Endothelial cell of umbilical vein (primary cell): ENCODE results near the gene KCNK15. TPM values are rescaled to one million over a fixed set of nuclear protein-coding genes. Genes with fewer than 3 reads are reported as not detected.

Experiments used
- BruUV-seq: library from RNA; stranded (reverse); fragments of 400-500 nt; replicated peaks from 2 replicates; lab custom pipeline; 2021; lab: Mats Ljungman, UMichigan
- CTCF ChIA-PET: fragments of 300-600, 350-600 bp; sonication (Branson Sonifier 250); formaldehyde crosslinking; loops from one replicate; lab custom pipeline; 2021; ENCODE audit warnings: antibody characterized with exemption, inconsistent platforms; lab: Charles Lee
- POLR2A ChIA-PET: fragments of 300-600, 350-600 bp; sonication (Branson Sonifier 250); formaldehyde crosslinking; loops from one replicate; lab custom pipeline; 2021; ENCODE audit warnings: antibody characterized with exemption, inconsistent platforms; lab: Charles Lee
- DNase-seq: peaks from one replicate; pipeline ENCODE4 v3.0.0-alpha.2; 2011; ENCODE audit warnings: low read depth, low spot score
- FAIRE-seq: peaks from 2 replicates; lab custom pipeline; 2011; peaks lifted over from hg19 to GRCh38; lab: Jason Lieb, UNC
- H2AFZ ChIP-seq: 2 replicates; pipeline ENCODE4 v1.6.0; 2012; ENCODE audit warnings: low read depth, low read length, control low read depth, inconsistent platforms
- H3K27ac ChIP-seq: 2 replicates; pipeline ENCODE4 v1.5.1; 2011; ENCODE audit warnings: low read depth, mild to moderate bottlenecking, control low read depth, low read length, moderate library complexity; ENCODE audit not compliant: insufficient read depth
- H3K27me3 ChIP-seq, 2 experiments: 2 replicates each; pipeline versions ENCODE4 v1.6.0 to v1.6.1; 2011; ENCODE audit warnings: low read length in 2 of 2, mixed read lengths in 1 of 2; ENCODE audit not compliant: control insufficient read depth in 2 of 2, insufficient read depth in 2 of 2
- H3K36me3 ChIP-seq, 2 experiments: 2 replicates in 1 of 2; 3 replicates in 1 of 2; pipeline ENCODE4 v1.5.1; 2011; ENCODE audit warnings: low read length in 2 of 2, mild to moderate bottlenecking in 1 of 2, moderate library complexity in 1 of 2; ENCODE audit not compliant: control insufficient read depth in 2 of 2, insufficient read depth in 2 of 2; ENCODE audit errors: extremely low read depth in 1 of 2
- H3K4me1 ChIP-seq: 3 replicates; pipeline ENCODE4 v1.5.1; 2011; ENCODE audit warnings: mild to moderate bottlenecking, low read length; ENCODE audit not compliant: control insufficient read depth, insufficient read depth; ENCODE audit errors: extremely low read depth
- H3K4me2 ChIP-seq: 2 replicates; pipeline ENCODE4 v1.6.1; 2011; ENCODE audit warnings: low read length, control low read depth, mixed read lengths; ENCODE audit not compliant: insufficient read depth
- H3K4me3 ChIP-seq, 3 experiments: fragments of 200-600 bp in 1 of 3; sonication (generic), shearing (Covaris generic) in 1 of 3; replicated peaks in 1 of 3; 2 replicates each; pipeline ENCODE4 v1.5.1; 2011 to 2016; ENCODE audit warnings: control low read depth in 3 of 3, low read length in 3 of 3, mild to moderate bottlenecking in 2 of 3, inconsistent platforms in 1 of 3, low read depth in 1 of 3, moderate library complexity in 1 of 3; ENCODE audit not compliant: insufficient read depth in 1 of 3
- H3K79me2 ChIP-seq: 2 replicates; pipeline ENCODE4 v1.6.0; 2012; ENCODE audit warnings: low read length, inconsistent platforms; ENCODE audit not compliant: control insufficient read depth, insufficient read depth
- H3K9ac ChIP-seq: replicated peaks from 2 replicates; pipeline ENCODE3; 2011; ENCODE audit warnings: low read length, control low read depth; ENCODE audit not compliant: insufficient read depth; ENCODE audit errors: extremely low read depth
- H3K9me1 ChIP-seq: replicated peaks from 3 replicates; pipeline ENCODE4 v1.6.0; 2011; ENCODE audit warnings: mild to moderate bottlenecking, low read length; ENCODE audit not compliant: control insufficient read depth, insufficient read depth; ENCODE audit errors: extremely low read depth
- H3K9me3 ChIP-seq: replicated peaks from 2 replicates; pipeline ENCODE4 v1.5.1; 2012; ENCODE audit warnings: low read length, inconsistent platforms; ENCODE audit not compliant: control insufficient read depth, insufficient read depth
- H4K20me1 ChIP-seq: replicated peaks from 2 replicates; pipeline ENCODE3; 2011; ENCODE audit warnings: mild to moderate bottlenecking, low read length; ENCODE audit not compliant: control insufficient read depth, insufficient read depth; ENCODE audit errors: extremely low read depth
- CTCF ChIP-seq, 2 donors: IDR thresholded peaks; 1 replicate in 1 of 2; 2 replicates in 1 of 2; pipeline ENCODE4 v1.5.1; 2011; ENCODE audit warnings: low read length in 2 of 2, mild to moderate bottlenecking in 2 of 2, moderate library complexity in 2 of 2, control low read depth in 1 of 2, inconsistent platforms in 1 of 2, low read depth in 1 of 2; ENCODE audit not compliant: insufficient read depth in 1 of 2; ENCODE audit errors: extremely low read depth in 1 of 2
- EZH2 ChIP-seq: IDR thresholded peaks from 2 replicates; pipeline ENCODE4 v1.6.1; 2012; ENCODE audit warnings: borderline replicate concordance, low read depth, mild to moderate bottlenecking, moderate library complexity, low read length, inconsistent platforms; ENCODE audit not compliant: severe bottlenecking
- FOS ChIP-seq: IDR thresholded peaks from 2 replicates; pipeline ENCODE4 v1.6.1; 2011; ENCODE audit warnings: mild to moderate bottlenecking, low read length, moderate library complexity, borderline replicate concordance; ENCODE audit not compliant: insufficient read depth
- GATA2 ChIP-seq: IDR thresholded peaks from 2 replicates; pipeline ENCODE4 v1.7.0; 2011; ENCODE audit warnings: low read depth, mild to moderate bottlenecking, moderate library complexity, mixed read lengths, low read length; ENCODE audit not compliant: insufficient read length, insufficient read depth
- JUN ChIP-seq: IDR thresholded peaks from 2 replicates; pipeline ENCODE4 v1.6.1; 2011; ENCODE audit warnings: borderline replicate concordance, low read depth; ENCODE audit not compliant: insufficient read length, insufficient read depth
- MAX ChIP-seq: IDR thresholded peaks from 2 replicates; pipeline ENCODE4 v1.6.1; 2011; ENCODE audit not compliant: insufficient read depth, insufficient read length
- MYC ChIP-seq: IDR thresholded peaks from one replicate; pipeline ENCODE4 v1.6.1; 2011; ENCODE audit warnings: mild to moderate bottlenecking, low read depth, low read length
- POLR2A ChIP-seq: IDR thresholded peaks from 2 replicates; pipeline ENCODE4 v1.6.1; 2012; ENCODE audit warnings: low read depth, mild to moderate bottlenecking, control low read depth, low read length
- POLR2AphosphoS5 ChIP-seq: IDR thresholded peaks from 2 replicates; pipeline ENCODE4 v1.6.1; 2012; ENCODE audit warnings: low read depth, mild to moderate bottlenecking, control low read depth, low read length, moderate library complexity; ENCODE audit not compliant: insufficient read depth
- dilution Hi-C: fragments of 300-500 bp; cut with MboI; formaldehyde crosslinking; loops from one replicate; pipeline ENCODE4 v1.15.0; 2019; ENCODE audit warnings: low sequenced_read_pairs; ENCODE audit not compliant: extremely low pct_ligation_motif_present
- intact Hi-C: fragments of 100-400 bp; cut with micrococcal nuclease; formaldehyde crosslinking; loops from one replicate; pipeline ENCODE4 v1.10.0; 2022
- polyA plus RNA-seq, 4 experiments: library from polyadenylated mRNA; depleted of rRNA in 3 of 4; stranded (reverse) in 3 of 4; unstranded in 1 of 4; fragments of >200 nt; gene quantifications; 2 replicates each; pipeline versions ENCODE4 v1.2.1 to v1.2.3, GENCODE V29; 2011 to 2012; ENCODE audit warnings: missing spikeins in 1 of 4
- total RNA-seq: library from RNA; stranded (reverse); gene quantifications from 2 replicates; pipeline ENCODE4 v1.2.3, GENCODE V29; 2021

KCNK15 gene
- total and polyA plus RNA-seq, 2 donors (not counting 3 experiments of a cell fraction or from before 2014, with no cell fraction given) = 0.06 TPM; not detected in 1

- Histone ChIP-seq H3K9me3 (no peaks in the 10 kb centered on the region), H3K36me3 (no peaks in the 10 kb centered on the region), H3K27me3 (peaks cover 15 to 16% of the 10 kb centered on the region in 2 experiments), H3K9ac (no peak overlapping the region), H3K4me3 (no peak overlapping the region), H3K79me2 (no peaks in the 10 kb centered on the region), H4K20me1 (no peaks in the 10 kb centered on the region), H3K4me1 (peaks cover 4% of the 10 kb centered on the region), H2AFZ (no peak overlapping the region), H3K9me1 (no peaks in the 10 kb centered on the region), H3K27ac (no peak overlapping the region), H3K4me2 (no peak overlapping the region)
- POLR2A ChIA-PET = no interaction called here
- dilution Hi-C loops = no loop called here
- no TSS peak for BruUV-seq
- intact Hi-C loops = loop anchor here (5.0 kb wide), 2 partner anchors 352 to 358 kb away; no protein-coding TSS in a partner anchor
- CTCF ChIA-PET = interaction anchor here (1.2 to 5.0 kb wide), 4 partner anchors 12 to 123 kb away, joined by 3 to 106 read pairs (median 10); no protein-coding TSS in a partner anchor
- DNase-seq (no peak), FAIRE-seq (no peak)
- TF ChIP-seq JUN (no peak), CTCF (IDR thresholded peaks at IDR 0.05; ENCODE audit: extremely low read depth in 1 of 2, insufficient read depth in 1 of 2, low read depth in 1 of 2, low read length in 2 of 2) (no peak), MYC (no peak), FOS (no peak), GATA2 (no peak), MAX (no peak), POLR2A (no peak), EZH2 (no peak), POLR2AphosphoS5 (no peak)
These were observed 505 bp upstream of the KCNK15 start for GRCh38 chr20:44745122-44745597.
